ENCODE data around the gene CPTP. TPM values are rescaled to one million over a fixed set of nuclear protein-coding genes. Genes with fewer than 3 reads are reported as not detected.
A peak's percentile ranks its signal among the peaks of the same experiment; 100 is the strongest.

The CPTP gene
- total and polyA plus RNA-seq, 2 of the 13 experiments (the other 11 are each of a cell fraction or from before 2014, with no cell fraction given) = 5.5 to 9.3 TPM

GRCh38 chr1:1305300-1306069, 19.1 kb upstream of the CPTP start (continued):
- 0 out of 2 replicates have a peak, but pooled peaks have one; percentile 42 for TF ChIP-seq TBP (CRISPR knock-in tag; IDR thresholded peaks at IDR 0.05)
- TF ChIP-seq ZNF335 (CRISPR knock-in tag; IDR thresholded peaks at IDR 0.05) = no peak
- TF ChIP-seq ZNF660 (CRISPR knock-in tag; IDR thresholded peaks at IDR 0.05; ENCODE audit: borderline replicate concordance, low read depth) = no peak
- TF ChIP-seq NRL (CRISPR knock-in tag; IDR thresholded peaks at IDR 0.05; ENCODE audit: borderline replicate concordance) = 0 out of 2 replicates have a peak, but pooled peaks have one; percentile 26
- peak; percentile 13; the same call in 1 of the 2 replicates for TF ChIP-seq MAFF (IDR thresholded peaks at IDR 0.05; ENCODE audit: low read depth, low read length)
- TF ChIP-seq TFDP2 (CRISPR knock-in tag; IDR thresholded peaks at IDR 0.05) = no peak
- no peak for TF ChIP-seq TSC22D2 (CRISPR knock-in tag; IDR thresholded peaks at IDR 0.05; ENCODE audit: borderline replicate concordance)
- no peak for TF ChIP-seq SUZ12 (IDR thresholded peaks at IDR 0.05; ENCODE audit: low read depth, low read length)
- TF ChIP-seq SIN3A (IDR thresholded peaks at IDR 0.05; ENCODE audit: borderline replicate concordance, low read depth, low read length) = peak; percentile 71; the same call in 1 of the 2 replicates
- no peak for TF ChIP-seq ZNF672 (CRISPR knock-in tag; IDR thresholded peaks at IDR 0.05)
- TF ChIP-seq PHF21A (CRISPR knock-in tag; IDR thresholded peaks at IDR 0.05) = peak; percentile 79
- TF ChIP-seq, protein P1, sequence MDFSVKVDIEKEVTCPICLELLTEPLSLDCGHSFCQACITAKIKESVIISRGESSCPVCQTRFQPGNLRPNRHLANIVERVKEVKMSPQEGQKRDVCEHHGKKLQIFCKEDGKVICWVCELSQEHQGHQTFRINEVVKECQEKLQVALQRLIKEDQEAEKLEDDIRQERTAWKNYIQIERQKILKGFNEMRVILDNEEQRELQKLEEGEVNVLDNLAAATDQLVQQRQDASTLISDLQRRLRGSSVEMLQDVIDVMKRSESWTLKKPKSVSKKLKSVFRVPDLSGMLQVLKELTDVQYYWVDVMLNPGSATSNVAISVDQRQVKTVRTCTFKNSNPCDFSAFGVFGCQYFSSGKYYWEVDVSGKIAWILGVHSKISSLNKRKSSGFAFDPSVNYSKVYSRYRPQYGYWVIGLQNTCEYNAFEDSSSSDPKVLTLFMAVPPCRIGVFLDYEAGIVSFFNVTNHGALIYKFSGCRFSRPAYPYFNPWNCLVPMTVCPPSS (IDR thresholded peaks at IDR 0.05) = no peak
- TF ChIP-seq CBX5 (CRISPR knock-in tag; IDR thresholded peaks at IDR 0.05; ENCODE audit: borderline replicate concordance) = no peak
- TF ChIP-seq MAFG (CRISPR knock-in tag; IDR thresholded peaks at IDR 0.05) = peak; percentile 56; the same call in 1 of the 2 replicates
- TF ChIP-seq RBM39 (IDR thresholded peaks at IDR 0.05; ENCODE audit: low read depth, low read length, poor library complexity, severe bottlenecking) = no peak
- TF ChIP-seq, protein P2, sequence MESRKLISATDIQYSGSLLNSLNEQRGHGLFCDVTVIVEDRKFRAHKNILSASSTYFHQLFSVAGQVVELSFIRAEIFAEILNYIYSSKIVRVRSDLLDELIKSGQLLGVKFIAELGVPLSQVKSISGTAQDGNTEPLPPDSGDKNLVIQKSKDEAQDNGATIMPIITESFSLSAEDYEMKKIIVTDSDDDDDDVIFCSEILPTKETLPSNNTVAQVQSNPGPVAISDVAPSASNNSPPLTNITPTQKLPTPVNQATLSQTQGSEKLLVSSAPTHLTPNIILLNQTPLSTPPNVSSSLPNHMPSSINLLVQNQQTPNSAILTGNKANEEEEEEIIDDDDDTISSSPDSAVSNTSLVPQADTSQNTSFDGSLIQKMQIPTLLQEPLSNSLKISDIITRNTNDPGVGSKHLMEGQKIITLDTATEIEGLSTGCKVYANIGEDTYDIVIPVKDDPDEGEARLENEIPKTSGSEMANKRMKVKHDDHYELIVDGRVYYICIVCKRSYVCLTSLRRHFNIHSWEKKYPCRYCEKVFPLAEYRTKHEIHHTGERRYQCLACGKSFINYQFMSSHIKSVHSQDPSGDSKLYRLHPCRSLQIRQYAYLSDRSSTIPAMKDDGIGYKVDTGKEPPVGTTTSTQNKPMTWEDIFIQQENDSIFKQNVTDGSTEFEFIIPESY (CRISPR knock-in tag; IDR thresholded peaks at IDR 0.05) = no peak
- no peak for TF ChIP-seq TARDBP (CRISPR knock-in tag; IDR thresholded peaks at IDR 0.05)
- TF ChIP-seq ZBTB26 (CRISPR knock-in tag; IDR thresholded peaks at IDR 0.05; ENCODE audit: borderline replicate concordance) = no peak
- TF ChIP-seq AKAP8 (CRISPR knock-in tag; IDR thresholded peaks at IDR 0.05) = peak; percentile 14
- no peak; the same call in 1 of the 2 replicates for TF ChIP-seq PHF8 (CRISPR knock-in tag; IDR thresholded peaks at IDR 0.05)
- TF ChIP-seq ZNF83 (CRISPR knock-in tag; IDR thresholded peaks at IDR 0.05; ENCODE audit: borderline replicate concordance) = no peak
- TF ChIP-seq, protein P3, sequence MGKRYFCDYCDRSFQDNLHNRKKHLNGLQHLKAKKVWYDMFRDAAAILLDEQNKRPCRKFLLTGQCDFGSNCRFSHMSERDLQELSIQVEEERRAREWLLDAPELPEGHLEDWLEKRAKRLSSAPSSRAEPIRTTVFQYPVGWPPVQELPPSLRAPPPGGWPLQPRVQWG (CRISPR knock-in tag; IDR thresholded peaks at IDR 0.05; ENCODE audit: borderline replicate concordance, low read depth) = no peak
- peak; percentile 15 for TF ChIP-seq SRSF1 (optimal IDR thresholded peaks at IDR 0.05; ENCODE audit: low read depth, low read length)
